ENCODE results near the gene TSEN2. TPM values are rescaled to one million over a fixed set of nuclear protein-coding genes. Genes with fewer than 3 reads are reported as not detected.
"Not testable (repeated sequence)": the region's sequence is repeated elsewhere in the genome, so short reads cannot be mapped to it uniquely, and the experiment has no call there.

The TSEN2 gene
- total RNA-seq, 1 donor from 2014 or later: 16.0 TPM

DNA sequence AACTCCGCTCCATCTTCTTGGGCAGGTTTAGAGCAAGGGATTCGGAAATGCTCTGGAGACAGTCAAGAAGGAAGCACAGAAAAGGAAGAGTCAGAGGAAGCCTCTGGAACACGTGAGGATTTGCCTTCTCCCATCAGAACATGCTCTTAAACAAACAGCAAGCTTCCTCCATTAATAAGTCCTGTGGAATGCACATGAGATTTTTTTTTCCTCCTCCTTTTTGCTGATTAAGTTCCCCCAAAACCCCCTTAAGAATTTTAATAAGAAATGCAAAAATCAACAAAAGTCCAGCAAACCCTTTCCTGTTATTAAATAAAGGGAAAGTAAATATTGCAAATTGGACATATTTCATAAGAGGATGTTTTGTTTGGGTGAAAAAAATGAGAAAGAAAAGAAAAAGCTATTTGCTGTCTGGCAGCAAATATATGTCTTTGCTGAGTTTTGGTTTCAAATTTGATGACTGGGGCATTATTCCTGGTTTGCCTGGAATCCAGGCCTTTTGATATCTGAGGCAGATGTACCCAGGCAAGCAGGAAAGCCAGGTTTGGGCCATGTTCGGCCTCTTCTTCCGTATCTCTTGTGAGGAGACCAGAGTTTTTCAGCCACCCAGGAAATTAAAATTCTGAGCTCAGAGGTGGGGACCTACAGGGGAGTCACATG, 7.9 kb upstream of the TSEN2 start:
- Histone ChIP-seq H3K9me3 (no peaks in the 10 kb centered on the region), H3K4me3 (no peak overlapping the region), H3K27ac (peak overlapping the region; percentile 49), H3K4me1 (peaks cover 5% of the 10 kb centered on the region), H3K36me3 (no peaks in the 10 kb centered on the region), H3K27me3 (no peaks in the 10 kb centered on the region)
- ATAC-seq: no peak
- no peak for DNase-seq
- TF ChIP-seq, protein P1, sequence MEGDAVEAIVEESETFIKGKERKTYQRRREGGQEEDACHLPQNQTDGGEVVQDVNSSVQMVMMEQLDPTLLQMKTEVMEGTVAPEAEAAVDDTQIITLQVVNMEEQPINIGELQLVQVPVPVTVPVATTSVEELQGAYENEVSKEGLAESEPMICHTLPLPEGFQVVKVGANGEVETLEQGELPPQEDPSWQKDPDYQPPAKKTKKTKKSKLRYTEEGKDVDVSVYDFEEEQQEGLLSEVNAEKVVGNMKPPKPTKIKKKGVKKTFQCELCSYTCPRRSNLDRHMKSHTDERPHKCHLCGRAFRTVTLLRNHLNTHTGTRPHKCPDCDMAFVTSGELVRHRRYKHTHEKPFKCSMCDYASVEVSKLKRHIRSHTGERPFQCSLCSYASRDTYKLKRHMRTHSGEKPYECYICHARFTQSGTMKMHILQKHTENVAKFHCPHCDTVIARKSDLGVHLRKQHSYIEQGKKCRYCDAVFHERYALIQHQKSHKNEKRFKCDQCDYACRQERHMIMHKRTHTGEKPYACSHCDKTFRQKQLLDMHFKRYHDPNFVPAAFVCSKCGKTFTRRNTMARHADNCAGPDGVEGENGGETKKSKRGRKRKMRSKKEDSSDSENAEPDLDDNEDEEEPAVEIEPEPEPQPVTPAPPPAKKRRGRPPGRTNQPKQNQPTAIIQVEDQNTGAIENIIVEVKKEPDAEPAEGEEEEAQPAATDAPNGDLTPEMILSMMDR (IDR thresholded peaks at IDR 0.05): no peak
- intact Hi-C loops (cut with DNase I): no loop called here

DNA sequence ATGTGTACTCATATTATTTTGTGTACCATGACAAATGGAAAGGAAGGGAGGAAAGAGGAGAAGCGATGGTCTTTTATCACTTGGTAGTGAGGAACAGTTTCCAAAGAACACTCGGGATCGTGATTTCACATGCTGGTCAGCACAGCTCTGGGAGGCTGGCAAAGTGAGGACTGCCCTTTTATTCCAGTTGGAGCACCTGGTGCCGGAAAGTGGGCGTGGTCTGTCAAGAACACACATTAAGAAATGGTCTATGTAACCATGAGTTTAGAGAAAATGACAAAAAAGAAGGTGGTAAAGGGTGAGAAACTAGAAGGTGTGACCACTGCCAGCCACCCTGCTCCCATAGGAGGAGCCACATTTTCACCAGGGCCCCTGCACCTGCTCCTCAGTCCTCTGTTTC, 7.0 kb upstream of the TSEN2 start:
- H3K9me3 ChIP-seq: no peaks in the 10 kb centered on the region
- DNase-seq (no peak), ATAC-seq (no peak)
- H3K27me3 ChIP-seq: no peaks in the 10 kb centered on the region
- no peak overlapping the region for H3K4me3 ChIP-seq
- no peaks in the 10 kb centered on the region for H3K36me3 ChIP-seq
- peaks cover 5% of the 10 kb centered on the region for H3K4me1 ChIP-seq
- intact Hi-C loops (cut with DNase I): no loop called here
- TF ChIP-seq, protein P1 (IDR thresholded peaks at IDR 0.05): no peak
- H3K27ac ChIP-seq: no peak overlapping the region

DNA sequence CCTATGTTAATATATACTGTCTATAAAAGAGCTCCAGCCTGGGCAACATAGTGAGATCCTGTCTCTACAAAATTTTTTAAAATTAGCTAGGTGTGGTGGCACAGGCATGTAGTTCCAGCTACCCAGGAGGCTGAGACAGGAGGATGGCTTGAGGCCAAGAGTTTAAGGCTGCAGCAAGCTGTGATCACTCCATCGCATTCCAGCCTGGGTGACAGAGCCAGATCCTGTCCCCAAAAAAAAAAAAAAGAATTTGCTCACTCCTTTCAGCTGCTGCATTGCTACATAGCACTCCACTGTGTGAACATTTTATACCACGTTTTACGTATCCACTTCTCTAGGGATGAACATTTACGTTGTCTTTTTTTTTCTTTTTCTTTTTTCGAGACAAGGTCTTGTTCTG, 6.0 kb upstream of the TSEN2 start:
- TF ChIP-seq, protein P1 (IDR thresholded peaks at IDR 0.05): no peak
- Histone ChIP-seq H3K4me3 (no peak overlapping the region), H3K9me3 (no peaks in the 10 kb centered on the region), H3K4me1 (peaks cover 6% of the 10 kb centered on the region), H3K27me3 (no peaks in the 10 kb centered on the region), H3K27ac (no peak overlapping the region), H3K36me3 (no peaks in the 10 kb centered on the region)
- intact Hi-C loops (cut with DNase I): no loop called here
- no peak for ATAC-seq
- DNase-seq: no peak

DNA sequence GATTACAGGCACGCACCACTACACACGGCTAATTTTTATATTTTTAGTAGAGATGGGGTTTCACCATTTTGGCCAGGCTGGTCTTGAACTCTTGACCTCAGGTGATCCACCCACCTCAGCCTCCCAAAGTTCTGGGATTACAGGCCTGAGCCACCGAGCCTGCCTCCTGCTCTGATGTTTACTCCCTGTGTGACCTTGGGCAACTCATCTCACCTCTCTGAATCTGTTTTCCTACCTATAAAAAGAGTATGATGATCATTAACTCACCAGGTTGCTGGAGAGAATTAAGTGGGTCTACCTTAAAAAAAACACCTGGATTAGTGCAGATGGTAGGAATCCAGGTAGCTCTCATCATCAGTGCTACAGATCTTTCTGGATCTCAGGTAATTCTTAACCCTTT, 5.1 kb upstream of the TSEN2 start:
- H3K36me3 ChIP-seq; H3K27me3 ChIP-seq; ATAC-seq; H3K4me3 ChIP-seq; H3K9me3 ChIP-seq; DNase-seq; H3K27ac ChIP-seq; intact Hi-C loops (cut with DNase I): not testable (repeated sequence)
- H3K4me1 ChIP-seq: peaks cover 12% of the 10 kb centered on the region

DNA sequence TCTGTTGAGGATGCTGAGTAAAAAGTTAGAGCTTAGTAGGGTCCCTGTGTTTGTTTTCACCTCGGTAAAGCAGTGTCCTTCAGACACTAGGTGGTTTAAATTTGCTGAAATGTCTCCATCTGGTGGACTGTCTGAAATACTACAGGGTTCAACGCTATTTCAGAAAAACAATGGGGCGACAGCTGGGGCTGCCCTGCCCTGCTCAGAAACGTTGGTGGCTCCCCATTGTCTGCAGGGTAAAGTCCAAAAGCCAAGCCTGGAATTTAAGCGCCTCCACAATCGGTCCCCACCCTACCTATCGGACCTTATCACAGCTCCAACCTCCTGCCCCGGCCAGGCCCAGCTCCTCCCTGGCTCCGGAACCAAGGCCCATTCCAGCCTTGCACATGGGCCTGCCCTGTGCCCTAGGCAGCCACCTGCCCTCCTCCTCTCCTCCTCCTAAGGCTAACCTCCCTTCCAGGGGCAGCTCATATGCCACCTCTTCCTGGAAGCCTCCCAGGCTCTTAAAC, 4.3 kb upstream of the TSEN2 start:
- TF ChIP-seq, protein P1 (IDR thresholded peaks at IDR 0.05): peak; percentile 80
- intact Hi-C loops (cut with DNase I): loop anchor here (5.0 kb wide), 1 partner anchor 343 kb away; no protein-coding TSS in a partner anchor
- Histone ChIP-seq H3K4me3 (no peak overlapping the region), H3K9me3 (no peaks in the 10 kb centered on the region), H3K27me3 (no peaks in the 10 kb centered on the region), H3K36me3 (no peaks in the 10 kb centered on the region), H3K27ac (no peak overlapping the region), H3K4me1 (peaks cover 13% of the 10 kb centered on the region)
- DNase-seq (no peak), ATAC-seq (peak; percentile 58)

DNA sequence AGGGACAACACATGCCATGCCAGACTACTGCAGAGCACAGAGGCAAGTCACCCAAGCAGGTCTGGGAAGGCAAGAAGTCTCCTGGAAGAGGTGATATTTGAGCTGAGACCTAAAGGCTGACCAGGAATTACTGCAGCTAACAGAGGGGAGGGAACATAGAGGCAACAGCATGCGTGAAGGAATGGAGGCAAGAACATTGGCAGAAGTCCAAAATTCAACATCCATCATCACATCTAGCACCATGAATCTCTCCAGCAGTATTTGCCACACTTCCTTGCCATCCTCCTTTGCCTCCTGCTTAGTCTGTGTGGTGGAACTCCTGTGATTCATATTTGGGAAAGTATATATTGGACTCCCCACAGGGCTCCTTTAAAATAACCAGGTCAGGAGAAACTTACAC, 870 bp upstream of the TSEN2 start:
- H3K27ac ChIP-seq: peak overlapping the region; percentile 65
- intact Hi-C loops (cut with DNase I): loop anchor here (5.0 kb wide), 1 partner anchor 346 kb away; no protein-coding TSS in a partner anchor

More for the DNA sequence above, 870 bp upstream of the TSEN2 start:
- no peaks in the 10 kb centered on the region for H3K9me3 ChIP-seq
- TF ChIP-seq, protein P1 (IDR thresholded peaks at IDR 0.05): no peak
- H3K27me3 ChIP-seq: no peaks in the 10 kb centered on the region
- H3K36me3 ChIP-seq: no peaks in the 10 kb centered on the region
- H3K4me1 ChIP-seq: peaks cover 20% of the 10 kb centered on the region
- no peak for DNase-seq
- peak overlapping the region; percentile 85 for H3K4me3 ChIP-seq
- no peak for ATAC-seq

Measured in upper lobe of right lung (tissue), 1 donor.